HEK293 (cell line): ENCODE results near the gene ACTN4.

Source experiments
- CTCF ChIA-PET: fragments of 350-600 bp; formaldehyde crosslinking; extraction: SDS; loops from one replicate; lab custom pipeline; 2021; ENCODE audit warnings: antibody characterized with exemption; lab: Yijun Ruan, JAX
- POLR2A ChIA-PET: fragments of 300-600 bp; formaldehyde crosslinking; extraction: SDS; loops from one replicate; lab custom pipeline; 2020; ENCODE audit warnings: antibody characterized with exemption, inconsistent platforms; lab: Yijun Ruan, JAX
- H3K27ac ChIP-seq: fragments of 200-500 bp; sonication (Bioruptor generic); 2 replicates; pipeline ENCODE4 v1.5.1; 2014; ENCODE audit warnings: low read depth, low read length, control low read depth, inconsistent platforms; ENCODE audit errors: extremely low read depth
- H3K36me3 ChIP-seq, 2 experiments: fragments of 200-500 bp in 1 of 2; sonication (Bioruptor generic) in 1 of 2; 1 replicate in 1 of 2; 2 replicates in 1 of 2; pipeline ENCODE4 v1.5.1; 2014 to 2017; ENCODE audit warnings: inconsistent platforms in 2 of 2, low read length in 2 of 2; ENCODE audit not compliant: control insufficient read depth in 2 of 2, insufficient read depth in 1 of 2
- H3K4me1 ChIP-seq: fragments of 200-500 bp; sonication (Bioruptor generic); 2 replicates; pipeline ENCODE4 v1.5.1; 2014; ENCODE audit warnings: mild to moderate bottlenecking, low read length, inconsistent platforms; ENCODE audit not compliant: control insufficient read depth, insufficient read depth
- H3K4me3 ChIP-seq: 2 replicates; pipeline ENCODE4 v1.5.1; 2011; ENCODE audit warnings: low read depth, mild to moderate bottlenecking, control low read depth, low read length, moderate library complexity
- H3K9me3 ChIP-seq: fragments of 200-500 bp; sonication (Bioruptor generic); 2 replicates; pipeline ENCODE4 v1.5.1; 2014; ENCODE audit warnings: low read depth, low read length, inconsistent platforms; ENCODE audit not compliant: control insufficient read depth, insufficient read depth
- ATF2 ChIP-seq: fragments of 450-650 bp; formaldehyde crosslinking; IDR thresholded peaks from 2 replicates; pipeline ENCODE4 v1.5.1; 2016; ENCODE audit warnings: missing biosample characterization, missing genetic modification characterization, low read depth
- MZF1 ChIP-seq: fragments of 450-650 bp; formaldehyde crosslinking; IDR thresholded peaks from 2 replicates; pipeline ENCODE4 v1.5.1; 2017; ENCODE audit warnings: missing biosample characterization, missing genetic modification characterization, borderline replicate concordance
- SCRT2 ChIP-seq: fragments of 450-650 bp; formaldehyde crosslinking; IDR thresholded peaks from 2 replicates; pipeline ENCODE4 v1.5.1; 2016; ENCODE audit warnings: missing biosample characterization, missing genetic modification characterization
- TSHZ1 ChIP-seq: fragments of 450-650 bp; formaldehyde crosslinking; IDR thresholded peaks from 2 replicates; pipeline ENCODE4 v1.5.1; 2016; ENCODE audit warnings: missing biosample characterization, missing genetic modification characterization, borderline replicate concordance
- ZBTB48 ChIP-seq: fragments of 450-650 bp; formaldehyde crosslinking; IDR thresholded peaks from 2 replicates; pipeline ENCODE4 v1.5.1; 2016; ENCODE audit warnings: missing biosample characterization, missing genetic modification characterization
- ZNF112 ChIP-seq: fragments of 450-650 bp; formaldehyde crosslinking; IDR thresholded peaks from 2 replicates; pipeline ENCODE4 v1.5.0; 2017; ENCODE audit warnings: missing biosample characterization, missing genetic modification characterization
- ZNF600 ChIP-seq: fragments of 450-650 bp; formaldehyde crosslinking; IDR thresholded peaks from 2 replicates; pipeline ENCODE4 v1.5.1; 2016; ENCODE audit warnings: missing biosample characterization, missing genetic modification characterization
- ZNF707 ChIP-seq: fragments of 450-650 bp; formaldehyde crosslinking; IDR thresholded peaks from 2 replicates; pipeline ENCODE4 v1.5.1; 2016; ENCODE audit warnings: missing biosample characterization, missing genetic modification characterization
- ZSCAN4 ChIP-seq: fragments of 450-650 bp; formaldehyde crosslinking; IDR thresholded peaks from 2 replicates; pipeline ENCODE4 v1.5.1; 2017; ENCODE audit warnings: missing biosample characterization, missing genetic modification characterization

The ACTN4 gene

DNA sequence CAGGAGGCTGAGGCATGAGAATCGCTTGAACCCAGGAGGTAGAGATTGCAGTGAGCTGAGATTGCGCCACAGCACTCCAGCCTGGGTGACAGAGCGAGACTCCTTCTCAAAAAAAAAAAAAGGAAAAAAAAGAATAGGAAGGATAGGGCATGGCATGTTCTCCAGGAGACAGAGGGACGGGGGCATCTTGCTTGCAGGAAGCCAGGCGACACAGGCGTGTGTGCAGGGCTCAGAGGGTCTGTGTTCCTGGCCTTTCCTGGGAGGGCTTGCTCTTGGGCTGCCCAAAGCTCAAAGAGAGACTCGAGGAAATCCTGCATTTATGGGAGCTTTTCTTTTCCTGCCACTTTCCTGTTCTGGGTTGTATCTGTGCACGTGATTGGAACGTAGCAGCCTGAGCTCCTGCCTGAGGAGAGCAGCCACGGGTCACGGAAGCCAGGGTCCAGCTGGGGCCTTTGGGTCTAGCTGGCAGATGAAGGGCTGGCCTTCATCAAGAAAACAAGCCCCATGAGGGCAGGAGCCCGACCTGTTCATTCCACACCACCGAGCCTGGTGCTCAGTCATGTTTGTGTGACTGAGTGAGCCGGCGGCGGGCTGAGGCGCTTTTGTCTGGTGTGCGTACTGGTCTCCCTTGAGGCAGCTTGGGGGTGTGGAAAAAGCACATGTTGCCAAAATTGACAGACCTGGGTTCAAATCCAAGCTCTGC lies 52.3 kb downstream of the ACTN4 start (continued):
- TF ChIP-seq ZBTB48 (tag by site-specific recombination) = no peak

- Histone ChIP-seq H3K4me1 (no peaks in the 10 kb centered on the region), H3K36me3 (peaks cover 46 to 71% of the 10 kb centered on the region in 2 experiments), H3K27ac (no peak overlapping the region), H3K9me3 (no peaks in the 10 kb centered on the region), H3K4me3 (no peak overlapping the region)
- POLR2A ChIA-PET = interaction anchor here (0.6 to 1.3 kb wide), 4 partner anchors 9 to 53 kb away, joined by 3 to 6 read pairs (median 3); partner anchors contain the start of gene ACTN4
- TF ChIP-seq SCRT2 (tag by site-specific recombination) (peak; percentile 70; the same call in 1 of the 2 replicates), ZNF707 (tag by site-specific recombination) (no peak), ZNF112 (tag by site-specific recombination) (0 out of 2 replicates have a peak, but pooled peaks have one; percentile 16), ATF2 (tag by site-specific recombination) (no peak), ZNF600 (tag by site-specific recombination) (0 out of 2 replicates have a peak, but pooled peaks have one; percentile 34)
- CTCF ChIA-PET = interaction anchor here (0.6 to 1.6 kb wide), 5 partner anchors 10 to 187 kb away, joined by 3 to 7 read pairs (median 3); no protein-coding TSS in a partner anchor
These were observed 53.0 kb downstream of the ACTN4 start for GRCh38 chr19:38700350-38700901.

DNA sequence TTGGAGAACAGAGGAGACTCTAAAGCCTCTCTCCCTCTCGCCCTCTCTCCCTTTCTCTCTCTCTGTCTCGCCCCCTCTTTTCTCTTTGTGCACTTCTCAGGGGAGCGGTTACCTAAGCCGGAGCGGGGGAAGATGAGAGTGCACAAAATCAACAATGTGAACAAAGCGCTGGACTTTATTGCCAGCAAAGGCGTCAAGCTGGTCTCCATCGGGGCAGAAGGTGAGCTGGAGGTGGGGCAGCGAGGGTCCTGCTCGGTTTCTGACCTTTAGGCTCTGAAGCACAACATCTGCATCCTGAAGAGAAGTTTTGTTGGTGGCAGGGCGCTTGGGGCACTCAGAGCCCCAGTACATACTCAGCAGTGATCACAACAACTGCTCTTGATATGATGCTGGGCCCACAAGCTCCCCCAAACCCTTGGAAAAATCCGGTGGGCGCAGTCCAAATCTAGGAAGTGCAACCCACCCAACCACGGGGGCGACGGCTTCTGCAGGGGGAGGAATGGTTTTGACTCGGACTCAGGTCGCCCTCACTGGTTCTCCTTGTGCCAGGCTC lies 53.5 kb downstream of the ACTN4 start:
- ChIA-PET POLR2A (interaction anchor here (0.6 kb wide), 1 partner anchor 10 kb away, joined by 3 read pairs; no protein-coding TSS in a partner anchor), CTCF (interaction anchor here (0.7 to 1.6 kb wide), 4 partner anchors 10 to 187 kb away, joined by 3 to 7 read pairs (median 3); no protein-coding TSS in a partner anchor)
- H3K9me3 ChIP-seq = no peaks in the 10 kb centered on the region
- TF ChIP-seq TSHZ1 (tag by site-specific recombination) (no peak), MZF1 (tag by site-specific recombination) (no peak), ZSCAN4 (tag by site-specific recombination) (no peak)
- H3K36me3 ChIP-seq = peaks cover 45 to 77% of the 10 kb centered on the region in 2 experiments
- H3K4me3 ChIP-seq = no peak overlapping the region
- peak overlapping the region; percentile 37; the same call in 1 of the 2 replicates for H3K27ac ChIP-seq
- H3K4me1 ChIP-seq = no peaks in the 10 kb centered on the region
